HL-60 (cell line): ENCODE measurements around the gene PTGES2.

Source experiments
- DNase-seq, 2 experiments: peaks; one replicate each; pipeline ENCODE4 v3.0.0-alpha.2; 2010 to 2020; ENCODE audit warnings: low read depth in 1 of 2, low spot score in 1 of 2
- H3K27ac ChIP-seq: fragments of 250-450 bp; sonication (Bioruptor Pico); replicated peaks from 2 replicates; pipeline ENCODE4 v1.5.1; 2020; ENCODE audit warnings: mild to moderate bottlenecking, moderate library complexity
- H3K27me3 ChIP-seq: fragments of 250-450 bp; sonication (Bioruptor Pico); 2 replicates; pipeline ENCODE4 v1.5.1; 2021; ENCODE audit warnings: mild to moderate bottlenecking, moderate library complexity; ENCODE audit not compliant: insufficient read depth, poor library complexity, severe bottlenecking
- H3K4me3 ChIP-seq: replicated peaks from 2 replicates; pipeline ENCODE4 v1.5.1; 2011; ENCODE audit warnings: mild to moderate bottlenecking, control low read depth, low read length; ENCODE audit not compliant: insufficient read depth
- CTCF ChIP-seq: IDR thresholded peaks from one replicate; pipeline ENCODE4 v1.5.1; 2011; ENCODE audit warnings: low read length, control low read depth, inconsistent platforms; ENCODE audit not compliant: insufficient read depth
- GABPA ChIP-seq: IDR thresholded peaks from 2 replicates; pipeline ENCODE4 v1.6.1; 2012; ENCODE audit warnings: low read depth
- POLR2AphosphoS5 ChIP-seq: IDR thresholded peaks from 2 replicates; pipeline ENCODE4 v1.6.1; 2012; ENCODE audit warnings: low read depth
- REST ChIP-seq: IDR thresholded peaks from 2 replicates; pipeline ENCODE4 v1.6.1; 2012; ENCODE audit warnings: low read depth; ENCODE audit not compliant: insufficient replicate concordance
- SPI1 ChIP-seq: IDR thresholded peaks from 2 replicates; pipeline ENCODE4 v1.6.1; 2012; ENCODE audit warnings: low read depth, mild to moderate bottlenecking, borderline replicate concordance

Gene PTGES2

GRCh38 chr9:128124873-128125579 lies 2.5 kb downstream of the PTGES2 start:
- H3K4me3 ChIP-seq = no peak overlapping the region
- peak; percentile 65 to 83 for DNase-seq
- no peak overlapping the region for H3K27ac ChIP-seq
- H3K27me3 ChIP-seq = no peaks in the 10 kb centered on the region
- TF ChIP-seq POLR2AphosphoS5 = no peak
- peak; percentile 47 for TF ChIP-seq CTCF
- TF ChIP-seq REST = no peak
- peak; percentile 33; the same call in 1 of the 2 replicates for TF ChIP-seq SPI1

GRCh38 chr9:128124451-128124850 lies 3.1 kb downstream of the PTGES2 start:
- no peak for DNase-seq
- Histone ChIP-seq H3K27me3 (no peaks in the 10 kb centered on the region), H3K4me3 (no peak overlapping the region), H3K27ac (no peak overlapping the region)
- no peak for TF ChIP-seq GABPA
- no peak for TF ChIP-seq POLR2AphosphoS5
- no peak for TF ChIP-seq CTCF
- no peak for TF ChIP-seq REST
- no peak for TF ChIP-seq SPI1

GRCh38 chr9:128123451-128124080 lies 4.0 kb downstream of the PTGES2 start:
- no peak for DNase-seq
- Histone ChIP-seq H3K27me3 (no peaks in the 10 kb centered on the region), H3K4me3 (no peak overlapping the region), H3K27ac (no peak overlapping the region)
- no peak for TF ChIP-seq CTCF
- TF ChIP-seq POLR2AphosphoS5 = no peak
- no peak for TF ChIP-seq GABPA
- no peak for TF ChIP-seq SPI1
- no peak for TF ChIP-seq REST
